Activated naive CD4-positive, alpha-beta T cell treated with anti-CD3 and anti-CD28 coated beads for 36 hours (primary cell): Measurements from ENCODE around the gene RCOR3. TPM values are rescaled to one million over a fixed set of nuclear protein-coding genes. Genes with fewer than 3 reads are reported as not detected.

Source experiments
- CTCF ChIA-PET: fragments of 350-600 bp; sonication (Branson Sonifier 250); formaldehyde crosslinking; loops from one replicate; lab custom pipeline; 2021; ENCODE audit warnings: antibody characterized with exemption; lab: Charles Lee
- DNase-seq: peaks from one replicate; pipeline ENCODE4 v3.0.0-alpha.2; 2020
- H3K27ac Mint-ChIP-seq: one replicate; pipeline ENCODE4 v1.8.0; 2021; ENCODE audit warnings: mild to moderate bottlenecking, mixed read lengths
- H3K27me3 Mint-ChIP-seq: one replicate; pipeline ENCODE4 v1.8.0; 2021; ENCODE audit warnings: low read depth, mixed read lengths
- H3K36me3 Mint-ChIP-seq: one replicate; pipeline ENCODE4 v1.8.0; 2021; ENCODE audit warnings: low read depth, mixed read lengths
- H3K4me1 Mint-ChIP-seq: one replicate; pipeline ENCODE4 v1.8.0; 2021; ENCODE audit warnings: low read depth, mixed read lengths
- H3K4me3 Mint-ChIP-seq: one replicate; pipeline ENCODE4 v1.8.0; 2021; ENCODE audit warnings: mild to moderate bottlenecking, moderate library complexity, mixed read lengths
- H3K9me3 Mint-ChIP-seq: one replicate; pipeline ENCODE4 v1.8.0; 2021; ENCODE audit warnings: mixed read lengths
- intact Hi-C: fragments of 100-400 bp; cut with micrococcal nuclease; formaldehyde crosslinking; loops from one replicate; pipeline ENCODE4 v1.15.1; 2023
- total RNA-seq, 2 experiments: library from RNA; stranded (reverse); gene quantifications; one replicate each; pipeline ENCODE4 v1.2.3, GENCODE V29; 2021

Gene RCOR3
- total RNA-seq, 2 experiments from 2014 or later: 28.9 to 30.8 TPM

DNA sequence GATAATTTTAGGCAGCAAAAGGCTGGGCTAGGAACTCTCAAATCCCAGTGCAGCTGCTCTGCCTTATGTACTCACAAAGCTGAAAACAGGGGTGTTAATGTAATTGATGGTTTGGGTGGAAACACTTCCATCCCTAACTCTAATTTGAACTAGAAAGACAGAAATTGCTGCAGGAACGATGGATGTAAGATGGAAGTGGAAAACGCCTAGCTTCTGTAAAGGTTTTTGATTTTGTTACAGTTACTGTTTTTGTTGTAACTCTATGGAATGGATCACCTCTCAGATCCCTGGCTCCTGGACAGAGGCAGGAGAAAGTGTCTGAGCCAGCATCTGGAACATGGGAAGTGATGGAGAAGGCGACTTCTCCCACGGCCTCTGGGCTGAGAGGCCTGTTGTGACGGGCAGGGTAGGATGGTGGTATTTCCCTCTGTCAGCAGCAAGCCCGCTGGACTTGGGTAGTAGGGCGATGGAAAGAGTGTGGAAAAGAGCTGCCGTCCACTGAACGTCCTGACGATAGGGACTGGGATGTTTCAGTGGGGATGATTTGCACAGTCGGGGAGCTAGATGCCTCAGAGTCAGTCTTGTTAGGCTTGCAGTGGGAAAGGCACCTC lies 69.0 kb downstream of the RCOR3 start:
- CTCF ChIA-PET: interaction anchor here (0.6 to 3.0 kb wide), 7 partner anchors 12 to 186 kb away, joined by 3 to 19 read pairs (median 4); no protein-coding TSS in a partner anchor
- no peaks in the 10 kb centered on the region for H3K36me3 Mint-ChIP-seq
- H3K4me1 Mint-ChIP-seq: peaks cover 80% of the 10 kb centered on the region
- no peaks in the 10 kb centered on the region for H3K9me3 Mint-ChIP-seq
- H3K27ac Mint-ChIP-seq: peak overlapping the region; percentile 83
- no peaks in the 10 kb centered on the region for H3K27me3 Mint-ChIP-seq
- H3K4me3 Mint-ChIP-seq: peak overlapping the region; percentile 86
- intact Hi-C loops: loop anchor here (5.0 to 10.0 kb wide), 2 partner anchors 349 to 607 kb away; partner anchors contain the start of gene NEK2
- no peak for DNase-seq

DNA sequence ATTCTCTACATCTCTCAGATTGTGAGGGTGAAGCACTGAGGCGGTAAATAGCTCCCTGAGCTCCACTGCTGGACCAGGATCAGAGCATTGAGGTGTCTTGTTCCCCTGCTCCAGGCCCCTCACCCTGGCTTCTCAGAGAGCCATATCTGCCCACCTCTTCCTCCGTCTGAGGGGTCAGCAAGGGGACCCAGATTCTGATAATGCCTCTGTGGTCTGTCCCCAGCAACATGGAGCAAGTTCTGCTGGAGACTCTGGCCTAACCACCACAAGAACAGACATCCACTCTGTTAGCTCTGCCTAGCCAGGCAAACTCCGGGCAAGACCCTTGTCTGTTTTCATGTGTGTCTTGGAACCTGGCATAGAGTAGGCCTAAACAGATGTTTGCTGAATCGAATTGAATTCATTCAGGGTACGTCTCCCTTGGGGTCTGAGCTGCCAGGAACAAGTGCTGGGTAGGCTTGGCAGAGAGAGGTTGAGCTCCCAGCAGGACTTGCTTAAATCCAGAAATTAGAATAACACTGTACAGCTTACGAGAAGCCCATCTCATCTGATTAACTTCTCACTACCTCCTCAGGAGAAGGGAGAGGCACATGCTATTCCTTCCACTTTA lies 69.8 kb downstream of the RCOR3 start:
- H3K27me3 Mint-ChIP-seq: no peaks in the 10 kb centered on the region
- H3K4me1 Mint-ChIP-seq: peaks cover 76% of the 10 kb centered on the region
- no peaks in the 10 kb centered on the region for H3K36me3 Mint-ChIP-seq
- peak overlapping the region; percentile 67 for H3K27ac Mint-ChIP-seq
- intact Hi-C loops: loop anchor here (5.0 to 10.0 kb wide), 2 partner anchors 348 to 606 kb away; partner anchors contain the start of gene NEK2
- H3K9me3 Mint-ChIP-seq: no peaks in the 10 kb centered on the region
- DNase-seq: no peak
- H3K4me3 Mint-ChIP-seq: peak overlapping the region; percentile 86
- CTCF ChIA-PET: interaction anchor here (0.6 to 3.0 kb wide), 10 partner anchors 12 to 185 kb away, joined by 3 to 19 read pairs (median 4); no protein-coding TSS in a partner anchor

DNA sequence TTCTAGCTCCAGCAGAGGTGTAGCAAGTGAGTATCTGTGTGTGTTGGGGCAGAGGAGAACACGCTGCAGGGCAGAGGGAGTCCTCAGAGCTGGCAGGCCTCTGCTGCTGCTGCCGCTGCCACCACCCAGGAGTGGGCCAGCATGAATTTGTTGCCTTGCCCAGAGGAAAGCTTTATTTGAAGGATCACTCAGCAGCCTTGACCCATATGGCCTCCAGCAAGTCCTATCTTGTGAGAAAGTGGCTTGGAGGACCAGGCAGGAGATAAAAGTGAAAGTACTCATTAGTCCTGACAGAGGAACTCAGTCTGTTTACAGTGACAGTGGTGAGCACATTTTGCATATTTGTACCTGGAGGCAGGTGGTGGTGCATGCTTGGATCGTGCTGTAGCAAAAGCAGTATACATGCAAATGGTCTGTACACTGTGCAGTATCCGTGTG lies 70.6 kb downstream of the RCOR3 start:
- peak overlapping the region; percentile 86 for H3K4me3 Mint-ChIP-seq
- no peaks in the 10 kb centered on the region for H3K9me3 Mint-ChIP-seq
- peak overlapping the region; percentile 67 for H3K27ac Mint-ChIP-seq
- H3K27me3 Mint-ChIP-seq: no peaks in the 10 kb centered on the region
- no peak for DNase-seq
- H3K36me3 Mint-ChIP-seq: no peaks in the 10 kb centered on the region
- CTCF ChIA-PET: interaction anchor here (0.7 to 3.0 kb wide), 6 partner anchors 18 to 185 kb away, joined by 3 to 19 read pairs (median 4); no protein-coding TSS in a partner anchor
- intact Hi-C loops: loop anchor here (5.0 to 10.0 kb wide), 2 partner anchors 348 to 605 kb away; partner anchors contain the start of gene NEK2
- peaks cover 75% of the 10 kb centered on the region for H3K4me1 Mint-ChIP-seq

DNA sequence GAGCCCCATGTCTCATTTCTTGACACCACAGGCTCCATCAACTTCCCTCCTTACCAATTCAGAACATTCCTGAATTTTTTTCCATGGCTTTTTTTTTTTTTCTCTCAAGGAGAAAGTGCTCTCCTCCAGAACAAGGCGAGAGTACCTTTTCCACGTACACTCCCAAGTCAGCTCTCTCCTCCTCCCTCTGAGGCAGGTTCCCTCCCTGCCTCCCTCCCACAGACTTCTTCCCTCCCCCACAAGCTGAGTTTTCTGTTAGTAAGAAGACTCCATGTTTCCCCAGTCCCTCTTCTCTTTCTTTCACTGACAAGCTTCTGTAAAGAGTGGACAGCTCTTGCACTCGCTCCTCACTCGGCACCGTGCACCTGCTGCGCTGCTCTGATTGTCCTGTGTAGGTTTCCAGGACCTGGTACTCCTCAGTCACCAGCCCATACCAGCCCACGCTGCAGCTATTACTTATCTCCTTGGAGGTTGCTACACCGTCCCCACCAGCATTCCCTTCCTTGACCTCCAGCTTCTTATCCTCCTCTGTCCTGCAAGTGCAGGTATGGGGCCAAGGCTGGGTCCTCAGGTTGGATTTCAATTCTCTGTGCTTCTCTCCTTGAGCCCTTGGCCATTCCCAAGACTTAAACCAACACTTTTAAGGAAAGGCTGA lies 71.2 kb downstream of the RCOR3 start:
- no peaks in the 10 kb centered on the region for H3K36me3 Mint-ChIP-seq
- intact Hi-C loops: no loop called here
- no peaks in the 10 kb centered on the region for H3K9me3 Mint-ChIP-seq
- no peak for DNase-seq
- H3K4me3 Mint-ChIP-seq: peak overlapping the region; percentile 86
- H3K27ac Mint-ChIP-seq: peak overlapping the region; percentile 7
- H3K27me3 Mint-ChIP-seq: no peaks in the 10 kb centered on the region
- peaks cover 78% of the 10 kb centered on the region for H3K4me1 Mint-ChIP-seq
- CTCF ChIA-PET: interaction anchor here (0.5 to 1.1 kb wide), 4 partner anchors 17 to 185 kb away, joined by 3 to 4 read pairs (median 4); no protein-coding TSS in a partner anchor

DNA sequence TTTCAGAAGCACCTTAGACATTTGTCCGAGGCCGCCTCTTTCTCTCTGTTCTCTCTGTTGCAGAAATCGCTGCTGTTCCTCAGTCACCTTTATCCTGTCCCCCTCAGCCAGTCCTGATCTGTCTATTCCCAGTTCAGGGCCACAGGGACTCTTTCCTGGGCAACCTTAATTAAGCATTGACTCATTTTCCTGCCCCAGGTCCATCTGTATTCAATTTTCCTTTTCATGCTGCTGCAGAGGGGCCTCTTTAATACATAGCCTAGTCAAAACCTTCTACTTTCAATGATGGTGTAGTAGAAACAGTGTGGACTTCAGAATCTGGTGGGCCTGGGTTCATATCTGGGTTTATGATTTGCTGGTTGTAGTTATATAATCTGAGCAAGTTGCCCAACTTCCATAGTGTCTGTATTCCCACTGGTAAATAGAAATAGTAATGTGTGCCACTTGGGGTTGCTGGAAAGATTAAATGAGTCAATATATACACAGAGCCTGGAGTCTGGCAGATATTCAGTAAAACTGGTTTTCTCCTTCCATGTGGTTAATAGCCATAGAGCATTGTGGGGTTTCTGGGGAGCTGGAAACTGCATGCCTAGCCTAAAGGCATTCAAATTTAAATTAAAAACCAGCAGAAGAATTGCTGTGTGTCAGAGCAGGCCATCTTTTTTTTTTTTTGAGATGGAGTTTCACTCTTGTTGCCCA lies 72.0 kb downstream of the RCOR3 start:
- Mint-ChIP-seq H3K4me3 (no peak overlapping the region), H3K27me3 (no peaks in the 10 kb centered on the region), H3K9me3 (no peaks in the 10 kb centered on the region), H3K4me1 (peaks cover 79% of the 10 kb centered on the region), H3K27ac (no peak overlapping the region), H3K36me3 (no peaks in the 10 kb centered on the region)
- CTCF ChIA-PET: interaction anchor here (0.5 to 3.2 kb wide), 2 partner anchors 8 to 184 kb away, joined by 4 to 14 read pairs; no protein-coding TSS in a partner anchor
- DNase-seq: no peak
- intact Hi-C loops: no loop called here

- Mint-ChIP-seq H3K27me3 (no peaks in the 10 kb centered on the region), H3K4me3 (no peak overlapping the region), H3K36me3 (no peaks in the 10 kb centered on the region), H3K4me1 (peaks cover 86% of the 10 kb centered on the region), H3K27ac (no peak overlapping the region), H3K9me3 (no peaks in the 10 kb centered on the region)
- CTCF ChIA-PET: interaction anchor here (3.2 kb wide), 1 partner anchor 9 kb away, joined by 14 read pairs; no protein-coding TSS in a partner anchor
- intact Hi-C loops: no loop called here
- DNase-seq: no peak
Observed at GRCh38 chr1:211332036-211332616, 73.0 kb downstream of the RCOR3 start.

DNA sequence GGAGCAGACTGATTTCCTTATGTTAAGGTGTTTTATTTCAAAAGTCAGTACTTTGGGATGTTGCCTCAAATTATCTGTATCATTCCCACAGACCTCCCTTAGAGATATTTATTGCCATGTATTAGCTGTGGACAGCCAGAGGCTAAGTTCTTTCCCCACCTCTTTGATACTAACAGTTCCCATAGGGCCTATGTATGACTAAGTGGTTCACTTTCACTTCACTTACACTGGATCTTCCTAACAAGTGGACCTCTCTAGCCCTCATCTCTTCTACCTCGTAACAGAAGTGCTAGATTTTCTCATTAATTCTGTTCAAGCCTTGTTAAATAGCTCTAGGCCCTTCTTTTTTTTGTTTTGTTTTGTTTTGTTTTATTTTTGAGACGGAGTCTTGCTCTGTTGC lies 73.7 kb downstream of the RCOR3 start:
- no peaks in the 10 kb centered on the region for H3K27me3 Mint-ChIP-seq
- peaks cover 91% of the 10 kb centered on the region for H3K4me1 Mint-ChIP-seq
- DNase-seq: no peak
- H3K27ac Mint-ChIP-seq: no peak overlapping the region
- H3K36me3 Mint-ChIP-seq: no peaks in the 10 kb centered on the region
- intact Hi-C loops: no loop called here
- H3K9me3 Mint-ChIP-seq: no peaks in the 10 kb centered on the region
- CTCF ChIA-PET: interaction anchor here (3.2 kb wide), 1 partner anchor 9 kb away, joined by 14 read pairs; no protein-coding TSS in a partner anchor
- no peak overlapping the region for H3K4me3 Mint-ChIP-seq

DNA sequence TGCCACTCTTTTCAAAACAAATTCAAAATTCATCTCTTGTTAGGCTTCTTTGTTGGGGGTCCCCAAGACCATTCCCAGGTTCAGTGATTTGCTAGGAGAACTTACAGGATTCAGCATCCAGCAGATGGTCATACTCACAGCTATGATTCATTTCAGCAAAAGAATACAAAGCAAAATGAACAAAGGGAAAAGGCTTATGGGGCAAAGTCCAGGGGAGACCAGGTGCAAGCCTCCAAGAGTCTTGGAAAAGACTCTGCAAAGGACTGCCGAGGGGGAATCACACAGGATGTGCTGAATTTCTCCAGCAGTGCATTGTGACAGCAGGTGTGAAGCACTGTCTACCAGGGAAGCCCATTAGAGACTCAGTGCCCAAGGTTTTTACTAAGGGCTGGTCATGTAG lies 74.7 kb downstream of the RCOR3 start:
- Mint-ChIP-seq H3K27me3 (no peaks in the 10 kb centered on the region), H3K9me3 (no peaks in the 10 kb centered on the region), H3K36me3 (no peaks in the 10 kb centered on the region), H3K27ac (peak overlapping the region; percentile 9), H3K4me1 (peaks cover 86% of the 10 kb centered on the region), H3K4me3 (no peak overlapping the region)
- no peak for DNase-seq
- CTCF ChIA-PET: interaction anchor here (0.6 to 3.2 kb wide), 4 partner anchors 8 to 73 kb away, joined by 3 to 14 read pairs (median 4); no protein-coding TSS in a partner anchor
- intact Hi-C loops: loop anchor here (2.0 kb wide), 1 partner anchor 49 kb away; no protein-coding TSS in a partner anchor

DNA sequence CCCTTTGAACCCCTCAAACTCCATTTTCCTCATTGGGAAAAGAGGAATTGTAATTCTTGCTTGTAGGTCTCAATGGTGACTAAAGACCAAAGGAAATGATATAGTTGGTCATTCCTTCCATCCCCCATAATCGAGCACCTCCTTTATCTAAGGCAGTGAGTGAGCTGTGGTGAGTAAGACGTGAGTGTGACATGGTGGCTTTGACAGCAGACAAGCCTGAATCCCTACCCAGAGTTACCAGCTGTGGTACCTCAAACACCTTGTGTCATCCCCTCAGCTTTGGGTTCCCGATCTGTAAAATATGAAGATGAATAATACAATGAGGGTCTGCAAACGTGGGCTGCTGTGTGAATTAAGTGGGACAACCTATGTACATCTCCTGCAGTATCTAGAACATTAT lies 75.8 kb downstream of the RCOR3 start:
- H3K4me1 Mint-ChIP-seq: peaks cover 86% of the 10 kb centered on the region
- no peak overlapping the region for H3K4me3 Mint-ChIP-seq
- H3K27me3 Mint-ChIP-seq: no peaks in the 10 kb centered on the region
- H3K27ac Mint-ChIP-seq: peak overlapping the region; percentile 85
- no peaks in the 10 kb centered on the region for H3K9me3 Mint-ChIP-seq
- intact Hi-C loops: loop anchor here (1.0 to 2.0 kb wide), 2 partner anchors 8 to 48 kb away; no protein-coding TSS in a partner anchor
- CTCF ChIA-PET: interaction anchor here (1.6 to 3.5 kb wide), 3 partner anchors 9 to 17 kb away, joined by 3 to 16 read pairs (median 6); no protein-coding TSS in a partner anchor
- no peaks in the 10 kb centered on the region for H3K36me3 Mint-ChIP-seq
- DNase-seq: peak; percentile 36

DNA sequence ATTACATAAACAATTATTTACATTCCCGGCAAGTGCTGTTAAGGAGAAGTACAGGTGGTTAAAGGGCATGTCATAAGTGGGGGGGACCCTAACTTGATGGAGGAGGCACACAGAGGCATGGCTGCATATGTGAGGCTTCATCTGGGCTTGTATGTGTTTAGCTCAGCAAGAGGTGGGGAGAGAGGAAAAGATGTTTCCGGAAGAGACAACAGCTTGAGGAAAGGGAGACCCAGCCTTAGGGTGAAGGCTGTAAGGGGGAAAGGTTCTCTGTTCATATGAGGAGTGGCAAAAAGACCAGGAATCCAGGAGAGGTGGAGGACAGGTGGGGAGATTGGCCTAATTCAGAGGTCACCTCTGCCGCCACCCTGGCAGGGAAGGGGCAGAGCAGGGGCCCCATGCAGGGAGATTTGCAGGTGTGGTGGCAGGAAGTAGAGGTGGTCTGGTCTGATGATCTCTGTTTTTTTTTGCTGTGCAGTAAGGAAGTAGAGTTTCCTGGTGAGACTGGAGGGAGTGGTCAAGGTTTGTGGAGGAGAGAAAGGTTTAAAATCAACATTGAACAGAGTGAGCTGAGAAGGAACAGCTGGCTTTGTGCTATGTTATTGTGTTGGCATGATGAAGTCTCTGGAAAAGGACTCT lies 76.5 kb downstream of the RCOR3 start:
- Mint-ChIP-seq H3K27me3 (no peaks in the 10 kb centered on the region), H3K36me3 (peaks cover under 1% of the 10 kb centered on the region), H3K4me3 (peak overlapping the region; percentile 49), H3K9me3 (no peaks in the 10 kb centered on the region), H3K27ac (peak overlapping the region; percentile 85), H3K4me1 (peaks cover 84% of the 10 kb centered on the region)
- CTCF ChIA-PET: interaction anchor here (0.7 to 3.5 kb wide), 5 partner anchors 10 to 141 kb away, joined by 3 to 16 read pairs (median 3); no protein-coding TSS in a partner anchor
- intact Hi-C loops: loop anchor here (1.0 to 2.0 kb wide), 3 partner anchors 8 to 47 kb away; no protein-coding TSS in a partner anchor
- peak; percentile 42 for DNase-seq
